Activated CD8-positive, alpha-beta T cell treated with anti-CD3 and anti-CD28 coated beads for 36 hours (primary cell): Measurements from ENCODE around the gene NCS1. TPM values are rescaled to one million over a fixed set of nuclear protein-coding genes. Genes with fewer than 3 reads are reported as not detected.

Experiments
- ATAC-seq: fragments of 200-7000 bp; cut with Tn5 transposase; one replicate; pipeline ENCODE4 v1.10.0; 2021; ENCODE audit warnings: mild to moderate bottlenecking, moderate library complexity
- CTCF ChIA-PET: fragments of 350-600 bp; sonication (Branson Sonifier 250); formaldehyde crosslinking; loops from one replicate; lab custom pipeline; 2021; ENCODE audit warnings: antibody characterized with exemption; lab: Charles Lee
- POLR2A ChIA-PET: fragments of 350-600 bp; sonication (Branson Sonifier 250); formaldehyde crosslinking; loops from one replicate; lab custom pipeline; 2021; ENCODE audit warnings: antibody characterized with exemption; lab: Charles Lee
- DNase-seq: peaks from one replicate; pipeline ENCODE4 v3.0.0-alpha.2; 2020
- H3K27ac Mint-ChIP-seq: one replicate; pipeline ENCODE4 v1.8.0; 2021; ENCODE audit warnings: mild to moderate bottlenecking, mixed read lengths
- H3K27me3 Mint-ChIP-seq: one replicate; pipeline ENCODE4 v1.8.0; 2021; ENCODE audit warnings: mixed read lengths
- H3K36me3 Mint-ChIP-seq: one replicate; pipeline ENCODE4 v1.8.0; 2021; ENCODE audit warnings: low read depth, mixed read lengths
- H3K4me1 Mint-ChIP-seq: one replicate; pipeline ENCODE4 v1.8.0; 2021; ENCODE audit warnings: low read depth, mixed read lengths
- H3K4me3 Mint-ChIP-seq: one replicate; pipeline ENCODE4 v1.8.0; 2021; ENCODE audit warnings: mild to moderate bottlenecking, moderate library complexity, mixed read lengths
- H3K9me3 Mint-ChIP-seq: one replicate; pipeline ENCODE4 v1.8.0; 2021; ENCODE audit warnings: mixed read lengths
- intact Hi-C: fragments of 100-400 bp; cut with micrococcal nuclease; formaldehyde crosslinking; loops from one replicate; pipeline ENCODE4 v1.10.0; 2022
- total RNA-seq, 2 experiments: library from RNA; stranded (reverse); gene quantifications; one replicate each; pipeline ENCODE4 v1.2.3, GENCODE V29; 2021
- TF ChIP-seq, protein P1 (sequence below): fragments of 200-600 bp; IDR thresholded peaks from one replicate; pipeline ENCODE4 v1.8.0; 2022; ENCODE audit warnings: antibody characterized with exemption, mild to moderate bottlenecking

NCS1 gene
- total RNA-seq, 2 experiments from 2014 or later: 21.2 to 21.3 TPM

DNA sequence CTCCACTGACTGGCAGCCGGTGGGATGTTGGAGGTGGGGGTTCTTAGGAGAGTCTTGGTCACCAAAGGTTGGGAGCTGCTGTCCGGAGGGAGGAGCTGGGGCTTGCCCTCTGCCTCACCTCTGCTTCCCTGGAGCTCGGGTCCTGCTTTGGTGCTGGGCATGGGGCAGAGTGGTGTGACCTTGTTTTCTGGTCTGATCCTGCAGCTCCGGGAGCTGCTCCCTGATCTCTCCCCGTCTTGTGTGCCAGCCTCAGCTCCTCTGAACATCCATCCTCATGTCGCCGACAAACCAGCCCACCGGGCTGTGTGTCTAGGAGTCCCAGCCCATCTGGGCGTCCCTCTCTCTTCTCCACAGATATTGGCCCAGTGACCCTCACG, 112.0 kb downstream of the NCS1 start:
- ATAC-seq (no peak), DNase-seq (no peak)
- intact Hi-C loops: no loop called here
- TF ChIP-seq, protein P1, sequence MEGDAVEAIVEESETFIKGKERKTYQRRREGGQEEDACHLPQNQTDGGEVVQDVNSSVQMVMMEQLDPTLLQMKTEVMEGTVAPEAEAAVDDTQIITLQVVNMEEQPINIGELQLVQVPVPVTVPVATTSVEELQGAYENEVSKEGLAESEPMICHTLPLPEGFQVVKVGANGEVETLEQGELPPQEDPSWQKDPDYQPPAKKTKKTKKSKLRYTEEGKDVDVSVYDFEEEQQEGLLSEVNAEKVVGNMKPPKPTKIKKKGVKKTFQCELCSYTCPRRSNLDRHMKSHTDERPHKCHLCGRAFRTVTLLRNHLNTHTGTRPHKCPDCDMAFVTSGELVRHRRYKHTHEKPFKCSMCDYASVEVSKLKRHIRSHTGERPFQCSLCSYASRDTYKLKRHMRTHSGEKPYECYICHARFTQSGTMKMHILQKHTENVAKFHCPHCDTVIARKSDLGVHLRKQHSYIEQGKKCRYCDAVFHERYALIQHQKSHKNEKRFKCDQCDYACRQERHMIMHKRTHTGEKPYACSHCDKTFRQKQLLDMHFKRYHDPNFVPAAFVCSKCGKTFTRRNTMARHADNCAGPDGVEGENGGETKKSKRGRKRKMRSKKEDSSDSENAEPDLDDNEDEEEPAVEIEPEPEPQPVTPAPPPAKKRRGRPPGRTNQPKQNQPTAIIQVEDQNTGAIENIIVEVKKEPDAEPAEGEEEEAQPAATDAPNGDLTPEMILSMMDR: no peak
- Mint-ChIP-seq H3K27ac (no peak overlapping the region), H3K9me3 (no peaks in the 10 kb centered on the region), H3K4me3 (no peak overlapping the region), H3K36me3 (no peaks in the 10 kb centered on the region), H3K27me3 (peaks cover 7% of the 10 kb centered on the region), H3K4me1 (no peaks in the 10 kb centered on the region)
- ChIA-PET CTCF (interaction anchor here (1.2 kb wide), 1 partner anchor 41 kb away, joined by 4 read pairs; no protein-coding TSS in a partner anchor), POLR2A (no interaction called here)

DNA sequence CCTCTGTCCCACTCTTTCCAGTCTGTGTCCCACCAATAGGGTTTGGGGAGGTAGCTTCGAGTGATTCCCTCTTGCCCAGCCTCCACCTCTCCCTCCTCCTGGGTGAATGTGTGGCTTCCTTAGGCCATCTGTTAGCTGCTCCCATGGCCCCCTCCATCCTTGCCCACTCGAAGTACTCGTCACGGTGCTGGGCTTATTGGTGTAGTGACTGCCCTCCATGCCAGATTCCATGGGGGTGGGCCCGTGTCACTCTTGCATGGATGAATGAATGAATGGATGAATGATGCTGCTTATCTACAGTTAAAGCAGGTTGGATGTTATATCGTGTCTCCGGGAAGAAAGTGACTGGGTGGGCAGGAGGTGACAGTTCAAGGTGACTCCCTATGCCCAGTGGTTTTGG, 112.5 kb downstream of the NCS1 start:
- DNase-seq (no peak), ATAC-seq (no peak)
- Mint-ChIP-seq H3K9me3 (no peaks in the 10 kb centered on the region), H3K27me3 (peaks cover 7% of the 10 kb centered on the region), H3K27ac (no peak overlapping the region), H3K36me3 (no peaks in the 10 kb centered on the region), H3K4me3 (no peak overlapping the region), H3K4me1 (no peaks in the 10 kb centered on the region)
- ChIA-PET POLR2A (no interaction called here), CTCF (interaction anchor here (1.2 kb wide), 1 partner anchor 41 kb away, joined by 4 read pairs; no protein-coding TSS in a partner anchor)
- intact Hi-C loops: no loop called here
- TF ChIP-seq, protein P1: no peak

DNA sequence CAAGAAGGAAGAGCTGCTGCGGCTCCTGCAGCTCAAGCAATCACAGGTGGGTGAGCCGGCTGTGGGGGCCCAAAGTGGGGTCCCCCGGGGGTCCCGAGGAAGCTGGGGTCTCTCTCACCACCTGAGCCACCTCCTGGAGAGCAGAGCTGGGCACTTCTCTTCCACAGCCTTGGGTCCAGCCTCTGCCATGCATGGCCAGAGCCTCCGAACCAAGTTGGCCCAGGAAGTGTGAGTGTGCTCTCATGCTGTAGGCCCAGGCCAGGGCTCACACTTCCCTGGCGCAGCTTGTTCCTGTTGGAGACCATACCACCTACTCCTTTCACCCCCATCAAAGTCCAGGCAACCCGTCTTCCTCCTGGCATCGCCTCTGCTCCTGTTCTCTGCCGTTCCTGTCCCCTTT, 113.1 kb downstream of the NCS1 start:
- H3K27me3 Mint-ChIP-seq: peaks cover 7% of the 10 kb centered on the region
- no peaks in the 10 kb centered on the region for H3K9me3 Mint-ChIP-seq
- POLR2A ChIA-PET: no interaction called here
- DNase-seq (no peak), ATAC-seq (no peak)
- no peaks in the 10 kb centered on the region for H3K36me3 Mint-ChIP-seq
- TF ChIP-seq, protein P1: no peak
- H3K4me3 Mint-ChIP-seq: no peak overlapping the region
- intact Hi-C loops: no loop called here
- no peak overlapping the region for H3K27ac Mint-ChIP-seq
- no peaks in the 10 kb centered on the region for H3K4me1 Mint-ChIP-seq
- CTCF ChIA-PET: no interaction called here

DNA sequence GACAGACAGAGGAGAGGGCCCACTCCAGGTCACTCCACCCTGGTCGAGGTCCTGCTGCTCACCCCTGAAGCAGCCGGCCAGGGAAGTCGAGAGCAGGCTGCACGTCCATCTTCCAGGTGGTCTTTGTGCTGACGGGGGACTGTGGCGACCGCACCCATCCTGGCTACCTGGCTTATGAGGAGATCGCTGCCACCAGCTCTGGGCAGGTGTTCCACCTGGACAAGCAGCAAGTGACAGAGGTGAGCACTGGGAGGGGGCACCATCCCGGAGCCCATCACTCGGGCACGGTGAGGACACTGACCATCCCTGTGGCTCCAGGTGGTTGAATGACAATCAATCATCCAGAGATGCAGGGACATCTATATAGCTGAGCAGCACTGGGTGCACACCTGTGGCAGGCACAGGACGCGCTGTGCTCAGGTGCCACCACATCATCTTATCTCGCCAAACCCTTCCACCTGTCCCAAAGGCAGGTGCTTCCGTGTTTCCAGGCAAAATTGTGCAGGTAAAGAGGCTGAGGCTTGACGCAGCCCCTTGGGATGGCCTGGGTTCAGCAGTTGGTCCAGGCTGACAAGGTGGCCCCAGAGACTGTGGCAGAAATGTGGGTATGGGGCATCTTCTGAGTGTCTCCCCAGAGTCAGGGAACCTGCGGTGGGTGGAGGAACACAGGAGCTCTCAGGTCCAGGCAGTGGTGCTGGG, 114.0 kb downstream of the NCS1 start:
- no peak overlapping the region for H3K27ac Mint-ChIP-seq
- H3K4me1 Mint-ChIP-seq: no peaks in the 10 kb centered on the region
- intact Hi-C loops: no loop called here
- TF ChIP-seq, protein P1: no peak
- peaks cover 6% of the 10 kb centered on the region for H3K27me3 Mint-ChIP-seq
- ChIA-PET POLR2A (no interaction called here), CTCF (no interaction called here)
- ATAC-seq: no peak
- H3K4me3 Mint-ChIP-seq: no peak overlapping the region
- no peak for DNase-seq
- no peaks in the 10 kb centered on the region for H3K9me3 Mint-ChIP-seq
- no peaks in the 10 kb centered on the region for H3K36me3 Mint-ChIP-seq

Other genes with a start within 250 kb of the NCS1 start
- 100 to 1,000 TPM; 266 to 268 TPM for gene FNBP1, start 129.2 kb upstream of the NCS1 start, total RNA-seq
- 10 to 100 TPM; 18.2 to 19.0 TPM for gene GPR107, start 118.5 kb upstream of the NCS1 start, total RNA-seq
- not detected for gene HMCN2, start 93.4 kb downstream of the NCS1 start, total RNA-seq